Activated T-cell treated with anti-CD3 and anti-CD28 coated beads for 4 hours (primary cell): ENCODE data around the gene UCP3.

Source experiments
- DNase-seq: peaks from one replicate; pipeline ENCODE4 v3.0.0-alpha.2; 2020

Gene UCP3

GRCh38 chr11:73950869-73951710, 57.8 kb downstream of the UCP3 start, which contains the start of gene DNAJB13:
Gene DNAJB13, plus strand, starts transcription at chr11:73951026. Its CDS starts 44 bp downstream, at chr11:73951070.
- DNase-seq, result no peak
